HepG2 (cell line): Measurements from ENCODE around the gene CLTCL1. TPM values are rescaled to one million over a fixed set of nuclear protein-coding genes. Genes with fewer than 3 reads are reported as not detected.

Experiments used
- ATAC-seq: fragments of 200-7000 bp; cut with Tn5 transposase; 3 replicates; pipeline ENCODE4 v1.9.1; 2020; ENCODE audit warnings: mild to moderate bottlenecking, moderate library complexity
- BruUV-seq: library from RNA; stranded (reverse); fragments of 400-500 nt; replicated peaks from 2 replicates; lab custom pipeline; 2021; lab: Mats Ljungman, UMichigan
- CTCF ChIA-PET: fragments of 300-600 bp; formaldehyde crosslinking; extraction: SDS; loops from one replicate; lab custom pipeline; 2021; ENCODE audit warnings: low total read pairs, inconsistent platforms, low intra/inter-chr PET ratio; lab: Yijun Ruan, JAX
- POLR2A ChIA-PET: fragments of 350-600 bp; sonication (Branson Sonifier 250); formaldehyde crosslinking; loops from one replicate; lab custom pipeline; 2020; ENCODE audit warnings: antibody characterized with exemption, inconsistent platforms; lab: Yijun Ruan, JAX
- DNase-seq: peaks from one replicate; pipeline ENCODE4 v3.0.0-alpha.2; 2015; ENCODE audit warnings: low spot score
- FAIRE-seq: peaks from 3 replicates; lab custom pipeline; 2011; peaks lifted over from hg19 to GRCh38; lab: Jason Lieb, UNC
- H2AFZ ChIP-seq: one replicate; pipeline ENCODE4 v1.6.1; 2011; ENCODE audit warnings: low read length, inconsistent platforms
- H3K27ac ChIP-seq: fragments of 300-600 bp; 3 replicates; pipeline ENCODE4 v1.8.0; 2011; ENCODE audit warnings: mixed run types, mild to moderate bottlenecking, mixed read lengths, low read length, inconsistent platforms; ENCODE audit not compliant: insufficient read depth; ENCODE audit errors: extremely low read length
- H3K27me3 ChIP-seq, 2 experiments: fragments of 200-600 bp in 1 of 2; 2 replicates in 1 of 2; 3 replicates in 1 of 2; pipeline versions ENCODE4 v1.6.0 to v1.8.0; 2011; ENCODE audit warnings: low read length in 2 of 2, mild to moderate bottlenecking in 2 of 2, moderate library complexity in 2 of 2, inconsistent platforms in 1 of 2; ENCODE audit not compliant: insufficient read depth in 2 of 2, control insufficient read depth in 1 of 2
- H3K36me3 ChIP-seq, 2 experiments: fragments of 200-600 bp in 1 of 2; replicated peaks in 1 of 2; 2 replicates in 1 of 2; 3 replicates in 1 of 2; pipeline versions ENCODE4 v1.5.1 to v1.8.0; 2011; ENCODE audit warnings: low read length in 2 of 2, inconsistent platforms in 1 of 2; ENCODE audit not compliant: insufficient read depth in 2 of 2, control insufficient read depth in 1 of 2
- H3K4me1 ChIP-seq: 2 replicates; pipeline ENCODE4 v1.5.1; 2012; ENCODE audit warnings: low read length, inconsistent platforms; ENCODE audit not compliant: insufficient read depth
- H3K4me2 ChIP-seq: 2 replicates; pipeline ENCODE4 v1.6.0; 2011; ENCODE audit warnings: low read depth, low read length, inconsistent platforms
- H3K4me3 ChIP-seq, 3 experiments: fragments of 200-600 bp in 1 of 3; sonication (generic), shearing (Covaris generic) in 1 of 3; replicated peaks in 1 of 3; 2 replicates each; pipeline ENCODE4 v1.5.1; 2011 to 2016; ENCODE audit warnings: low read length in 3 of 3, inconsistent platforms in 2 of 3, low read depth in 2 of 3, mild to moderate bottlenecking in 2 of 3, control low read depth in 1 of 3, mixed read lengths in 1 of 3; ENCODE audit not compliant: insufficient read depth in 1 of 3
- H3K79me2 ChIP-seq: one replicate; pipeline ENCODE4 v1.6.1; 2011; ENCODE audit warnings: low read length, inconsistent platforms; ENCODE audit not compliant: insufficient read depth
- H3K9ac ChIP-seq: 2 replicates; pipeline ENCODE4 v1.6.0; 2011; ENCODE audit warnings: mild to moderate bottlenecking, low read depth, low read length, inconsistent platforms; ENCODE audit not compliant: insufficient read depth
- H3K9me3 ChIP-seq: 2 replicates; pipeline ENCODE4 v1.5.1; 2012; ENCODE audit warnings: mild to moderate bottlenecking, low read length
- H4K20me1 ChIP-seq: 2 replicates; pipeline ENCODE4 v1.6.0; 2011; ENCODE audit warnings: inconsistent platforms, mild to moderate bottlenecking, low read length, moderate library complexity; ENCODE audit not compliant: insufficient read depth
- AHR ChIP-seq: IDR thresholded peaks from 2 replicates; pipeline ENCODE4 v1.6.1; 2018; ENCODE audit warnings: missing genetic modification reagents, missing compliant biosample characterization
- EP300 ChIP-seq, 3 experiments: sonication (generic) in 1 of 3; formaldehyde crosslinking in 1 of 3; IDR thresholded peaks; 2 replicates each; pipeline versions ENCODE4 v1.5.1 to v1.6.1; 2011 to 2020; ENCODE audit warnings: low read depth in 2 of 3, low read length in 2 of 3, borderline replicate concordance in 1 of 3, improper control_type of control experiment in 1 of 3, mild to moderate bottlenecking in 1 of 3, missing genetic modification reagents in 1 of 3, moderate library complexity in 1 of 3
- HNRNPH1 ChIP-seq: fragments of 200-400 bp; formaldehyde crosslinking; optimal IDR thresholded peaks from 2 replicates; pipeline ENCODE3; 2017; ENCODE audit warnings: mild to moderate bottlenecking, low read depth, low read length
- MBD4 ChIP-seq: IDR thresholded peaks from 2 replicates; pipeline ENCODE4 v1.6.1; 2012; ENCODE audit warnings: low read length, inconsistent platforms, borderline replicate concordance
- NONO ChIP-seq, 2 experiments: fragments of 450-650 bp in 1 of 2; sonication (generic) in 1 of 2; formaldehyde crosslinking in 1 of 2; IDR thresholded peaks in 1 of 2; conservative IDR thresholded peaks in 1 of 2; 2 replicates each; pipeline versions ENCODE4 v1.6.1 to v1.8.0; 2017 to 2022; ENCODE audit warnings: mild to moderate bottlenecking in 1 of 2, missing genetic modification reagents in 1 of 2, moderate library complexity in 1 of 2
- ZNF367 ChIP-seq: sonication (generic); formaldehyde crosslinking; IDR thresholded peaks from 2 replicates; pipeline ENCODE4 v1.4.0; 2020; ENCODE audit warnings: missing genetic modification reagents, borderline replicate concordance
- ZNF557 ChIP-seq: sonication (generic); formaldehyde crosslinking; IDR thresholded peaks from 2 replicates; pipeline ENCODE4 v1.4.0; 2020; ENCODE audit warnings: missing genetic modification reagents
- ZNF660 ChIP-seq: sonication (generic); formaldehyde crosslinking; IDR thresholded peaks from 2 replicates; pipeline ENCODE4 v1.5.1; 2020; ENCODE audit warnings: mild to moderate bottlenecking, low read depth, missing genetic modification reagents, borderline replicate concordance
- ZNF792 ChIP-seq: IDR thresholded peaks from 2 replicates; pipeline ENCODE4 v1.6.1; 2016
- WGBS: methylation state at CpG from one replicate; pipeline ENCODE4 v1.1.6; 2017; ENCODE audit warnings: low lambda C conversion rate; 5-methylcytosine and 5-hydroxymethylcytosine counted together
- in situ Hi-C: cut with HindIII; loops from 2 replicates; pipeline ENCODE4 v1.10.0; 2017; ENCODE audit warnings: low pct_unique_long_range_greater_than_20kb; ENCODE audit not compliant: extremely low pct_ligation_motif_present
- intact Hi-C: fragments of 100-400 bp; cut with micrococcal nuclease; formaldehyde crosslinking; loops from one replicate; pipeline ENCODE4 v1.10.0; 2022; ENCODE audit not compliant: unreplicated experiment
- polyA plus RNA-seq, 8 experiments: library from polyadenylated mRNA; depleted of rRNA in 3 of 8; stranded (reverse) in 7 of 8; unstranded in 1 of 8; fragments of >200 nt; fragmentation: Illumina TruSeq in 4 of 8; extraction: Trizol in 4 of 8; gene quantifications; 2 replicates each; pipeline versions ENCODE4 v1.2.1 to v1.2.3, GENCODE V29; 2011 to 2016; ENCODE audit warnings: low read depth in 4 of 8, missing spikeins in 1 of 8, mixed read lengths in 1 of 8; ENCODE audit not compliant: insufficient read depth in 1 of 8
- total RNA-seq, 5 experiments: library from RNA; depleted of rRNA; stranded (reverse); fragments of >200 nt; fragmentation: Illumina TruSeq; extraction: Trizol; gene quantifications; 2 replicates each; pipeline ENCODE4 v1.2.3, GENCODE V29; 2016; ENCODE audit warnings: low read depth in 1 of 5
- TF ChIP-seq, protein P1 (sequence below): sonication (generic); formaldehyde crosslinking; IDR thresholded peaks from 2 replicates; pipeline ENCODE4 v1.4.0; 2020; ENCODE audit warnings: missing genetic modification reagents
- TF ChIP-seq, protein P2 (sequence below): sonication (generic); formaldehyde crosslinking; IDR thresholded peaks from 2 replicates; pipeline ENCODE4 v1.5.1; 2020; ENCODE audit warnings: mild to moderate bottlenecking, moderate library complexity, missing genetic modification reagents
- TF ChIP-seq, protein P3 (sequence below): sonication (generic); formaldehyde crosslinking; IDR thresholded peaks from 2 replicates; pipeline ENCODE4 v1.4.0; 2020; ENCODE audit warnings: missing genetic modification reagents

CLTCL1 gene
- total and polyA plus RNA-seq, 2 of the 13 experiments (the other 11 are each of a cell fraction or from before 2014, with no cell fraction given) = 8.1 to 10.9 TPM

- no peak overlapping the region for H2AFZ ChIP-seq
- intact Hi-C loops = no loop called here
- in situ Hi-C loops = loop anchor here (5.0 kb wide), 1 partner anchor 108 kb away; the partner anchor contains the start of gene CLTCL1
- TF ChIP-seq AHR (CRISPR knock-in tag) = no peak
- TF ChIP-seq ZNF660 (CRISPR knock-in tag) = no peak
- no peak for TF ChIP-seq ZNF557 (CRISPR knock-in tag)
- TF ChIP-seq, protein P1, sequence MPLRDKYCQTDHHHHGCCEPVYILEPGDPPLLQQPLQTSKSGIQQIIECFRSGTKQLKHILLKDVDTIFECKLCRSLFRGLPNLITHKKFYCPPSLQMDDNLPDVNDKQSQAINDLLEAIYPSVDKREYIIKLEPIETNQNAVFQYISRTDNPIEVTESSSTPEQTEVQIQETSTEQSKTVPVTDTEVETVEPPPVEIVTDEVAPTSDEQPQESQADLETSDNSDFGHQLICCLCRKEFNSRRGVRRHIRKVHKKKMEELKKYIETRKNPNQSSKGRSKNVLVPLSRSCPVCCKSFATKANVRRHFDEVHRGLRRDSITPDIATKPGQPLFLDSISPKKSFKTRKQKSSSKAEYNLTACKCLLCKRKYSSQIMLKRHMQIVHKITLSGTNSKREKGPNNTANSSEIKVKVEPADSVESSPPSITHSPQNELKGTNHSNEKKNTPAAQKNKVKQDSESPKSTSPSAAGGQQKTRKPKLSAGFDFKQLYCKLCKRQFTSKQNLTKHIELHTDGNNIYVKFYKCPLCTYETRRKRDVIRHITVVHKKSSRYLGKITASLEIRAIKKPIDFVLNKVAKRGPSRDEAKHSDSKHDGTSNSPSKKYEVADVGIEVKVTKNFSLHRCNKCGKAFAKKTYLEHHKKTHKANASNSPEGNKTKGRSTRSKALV = no peak
- TF ChIP-seq, protein P2, sequence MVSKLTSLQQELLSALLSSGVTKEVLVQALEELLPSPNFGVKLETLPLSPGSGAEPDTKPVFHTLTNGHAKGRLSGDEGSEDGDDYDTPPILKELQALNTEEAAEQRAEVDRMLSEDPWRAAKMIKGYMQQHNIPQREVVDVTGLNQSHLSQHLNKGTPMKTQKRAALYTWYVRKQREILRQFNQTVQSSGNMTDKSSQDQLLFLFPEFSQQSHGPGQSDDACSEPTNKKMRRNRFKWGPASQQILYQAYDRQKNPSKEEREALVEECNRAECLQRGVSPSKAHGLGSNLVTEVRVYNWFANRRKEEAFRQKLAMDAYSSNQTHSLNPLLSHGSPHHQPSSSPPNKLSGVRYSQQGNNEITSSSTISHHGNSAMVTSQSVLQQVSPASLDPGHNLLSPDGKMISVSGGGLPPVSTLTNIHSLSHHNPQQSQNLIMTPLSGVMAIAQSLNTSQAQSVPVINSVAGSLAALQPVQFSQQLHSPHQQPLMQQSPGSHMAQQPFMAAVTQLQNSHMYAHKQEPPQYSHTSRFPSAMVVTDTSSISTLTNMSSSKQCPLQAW (CRISPR knock-in tag) = no peak
- TF ChIP-seq NONO (IDR thresholded peaks at IDR 0.05) = no peak
- TF ChIP-seq NONO (CRISPR knock-in tag; conservative IDR thresholded peaks at IDR 0.05) = no peak
- TF ChIP-seq ZNF792 (CRISPR knock-in tag) = no peak
- TF ChIP-seq ZNF367 (CRISPR knock-in tag) = no peak
- TF ChIP-seq, protein P3, sequence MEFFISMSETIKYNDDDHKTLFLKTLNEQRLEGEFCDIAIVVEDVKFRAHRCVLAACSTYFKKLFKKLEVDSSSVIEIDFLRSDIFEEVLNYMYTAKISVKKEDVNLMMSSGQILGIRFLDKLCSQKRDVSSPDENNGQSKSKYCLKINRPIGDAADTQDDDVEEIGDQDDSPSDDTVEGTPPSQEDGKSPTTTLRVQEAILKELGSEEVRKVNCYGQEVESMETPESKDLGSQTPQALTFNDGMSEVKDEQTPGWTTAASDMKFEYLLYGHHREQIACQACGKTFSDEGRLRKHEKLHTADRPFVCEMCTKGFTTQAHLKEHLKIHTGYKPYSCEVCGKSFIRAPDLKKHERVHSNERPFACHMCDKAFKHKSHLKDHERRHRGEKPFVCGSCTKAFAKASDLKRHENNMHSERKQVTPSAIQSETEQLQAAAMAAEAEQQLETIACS (CRISPR knock-in tag) = no peak
- no peak for TF ChIP-seq HNRNPH1
- TF ChIP-seq MBD4 = no peak
- no peak for TF ChIP-seq EP300 (IDR thresholded peaks at IDR 0.05; ENCODE audit: low read depth in 2 of 2, low read length in 2 of 2)
- TF ChIP-seq EP300 (CRISPR knock-in tag; IDR thresholded peaks at IDR 0.05; ENCODE audit: borderline replicate concordance) = no peak
- H3K79me2 ChIP-seq = no peaks in the 10 kb centered on the region
- H3K4me1 ChIP-seq = peaks cover 29% of the 10 kb centered on the region
- 81% methylated on average over 14 of the region's 20 CpGs for WGBS
- H3K27me3 ChIP-seq = no peaks in the 10 kb centered on the region
- H3K4me3 ChIP-seq = no peak overlapping the region
- no peak overlapping the region for H3K9ac ChIP-seq
- no peak for ATAC-seq
- no TSS peak for BruUV-seq
- FAIRE-seq = no peak
- ChIA-PET CTCF (no interaction called here), POLR2A (no interaction called here)
- no peak overlapping the region for H3K4me2 ChIP-seq
- H3K9me3 ChIP-seq = no peaks in the 10 kb centered on the region
- H3K36me3 ChIP-seq = no peaks in the 10 kb centered on the region
- DNase-seq = no peak
- no peak overlapping the region for H3K27ac ChIP-seq
- no peaks in the 10 kb centered on the region for H4K20me1 ChIP-seq
Measured at GRCh38 chr22:19184276-19184997, 107.1 kb downstream of the CLTCL1 start.
